GM19099 (cell line): ENCODE results near the gene RNF212.

Source experiments
- POLR2A ChIP-seq: IDR thresholded peaks from 3 replicates; pipeline ENCODE4 v1.6.1; 2011; ENCODE audit warnings: low read depth; ENCODE audit not compliant: insufficient read length; ENCODE audit errors: extremely low read depth

RNF212 gene

DNA sequence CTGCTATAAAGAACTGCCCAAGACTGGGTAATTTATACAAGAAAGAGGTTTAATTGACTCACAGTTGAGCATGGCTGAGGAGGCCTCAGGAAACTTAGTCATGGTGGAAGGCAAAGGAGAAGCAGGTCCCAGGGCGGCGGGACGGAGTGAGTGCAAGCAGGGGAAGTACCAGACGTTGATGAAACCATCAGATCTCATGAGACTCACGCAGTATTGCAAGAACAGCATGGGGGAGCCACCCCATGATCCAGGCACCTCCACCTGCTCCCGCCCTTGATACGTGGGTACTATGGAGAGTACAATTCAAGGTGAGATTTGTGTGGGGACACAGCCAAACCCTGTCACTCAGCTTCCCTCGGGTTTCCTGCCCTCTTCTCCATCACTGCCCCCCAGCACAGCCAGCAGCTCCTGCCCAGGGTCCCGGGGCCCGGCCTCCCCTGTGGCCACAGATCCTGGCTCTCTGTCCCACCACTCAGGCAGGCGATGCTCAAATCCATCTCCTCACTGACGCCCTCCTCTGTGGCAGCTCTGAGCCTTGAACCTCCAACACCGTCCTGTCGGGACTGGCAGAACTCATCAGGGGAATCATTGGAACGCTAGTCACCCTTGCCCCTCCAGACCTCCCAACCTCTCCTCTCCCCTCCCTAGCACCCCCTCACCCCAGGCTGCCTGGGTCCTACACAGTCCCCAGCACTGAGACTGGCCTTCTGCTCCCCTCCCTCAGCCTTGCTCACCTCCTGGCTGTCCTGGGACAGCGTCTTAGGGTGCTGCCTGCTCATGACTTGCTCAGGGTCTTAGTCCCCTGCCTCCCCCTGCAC lies 64.4 kb downstream of the RNF212 start:
- no peak for TF ChIP-seq POLR2A

DNA sequence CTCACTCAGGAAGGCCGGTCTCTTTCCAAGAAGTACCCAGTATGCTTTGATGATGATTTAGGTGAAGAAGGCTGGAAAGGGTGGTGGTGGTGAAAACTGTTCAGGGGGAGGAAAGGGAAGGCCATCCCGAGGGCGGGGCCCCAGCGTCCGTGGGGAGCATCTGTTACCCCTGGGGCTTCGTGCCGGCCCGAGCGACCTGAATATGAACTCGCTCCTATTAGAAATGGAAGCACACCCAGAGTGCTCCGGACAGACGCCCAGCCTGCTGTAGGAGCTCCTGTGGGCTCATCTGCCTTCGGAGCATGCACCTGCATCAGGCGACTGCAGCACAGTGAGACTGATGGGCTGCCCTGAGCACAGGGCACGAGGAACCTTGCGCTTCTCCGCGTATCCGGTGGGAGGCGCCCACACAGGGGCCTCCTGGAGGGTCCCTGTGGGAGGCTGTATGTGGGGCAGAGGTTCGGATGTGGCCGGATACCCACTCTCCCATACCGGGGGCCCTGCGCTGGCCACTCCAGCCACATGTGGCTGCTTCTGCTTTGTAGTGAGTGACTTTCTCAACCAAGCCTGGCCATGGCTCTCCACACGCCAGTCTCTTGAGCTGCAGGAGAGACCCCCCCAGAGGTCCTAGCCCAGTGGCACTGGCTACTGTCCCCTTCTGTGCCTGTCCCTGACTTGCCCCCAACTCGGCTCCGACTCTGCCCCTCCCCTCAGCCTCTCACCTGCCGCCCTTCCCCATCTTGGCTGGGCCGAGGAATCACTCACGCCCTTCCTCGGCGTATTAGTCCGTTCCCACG lies 65.2 kb downstream of the RNF212 start:
- TF ChIP-seq POLR2A = no peak

DNA sequence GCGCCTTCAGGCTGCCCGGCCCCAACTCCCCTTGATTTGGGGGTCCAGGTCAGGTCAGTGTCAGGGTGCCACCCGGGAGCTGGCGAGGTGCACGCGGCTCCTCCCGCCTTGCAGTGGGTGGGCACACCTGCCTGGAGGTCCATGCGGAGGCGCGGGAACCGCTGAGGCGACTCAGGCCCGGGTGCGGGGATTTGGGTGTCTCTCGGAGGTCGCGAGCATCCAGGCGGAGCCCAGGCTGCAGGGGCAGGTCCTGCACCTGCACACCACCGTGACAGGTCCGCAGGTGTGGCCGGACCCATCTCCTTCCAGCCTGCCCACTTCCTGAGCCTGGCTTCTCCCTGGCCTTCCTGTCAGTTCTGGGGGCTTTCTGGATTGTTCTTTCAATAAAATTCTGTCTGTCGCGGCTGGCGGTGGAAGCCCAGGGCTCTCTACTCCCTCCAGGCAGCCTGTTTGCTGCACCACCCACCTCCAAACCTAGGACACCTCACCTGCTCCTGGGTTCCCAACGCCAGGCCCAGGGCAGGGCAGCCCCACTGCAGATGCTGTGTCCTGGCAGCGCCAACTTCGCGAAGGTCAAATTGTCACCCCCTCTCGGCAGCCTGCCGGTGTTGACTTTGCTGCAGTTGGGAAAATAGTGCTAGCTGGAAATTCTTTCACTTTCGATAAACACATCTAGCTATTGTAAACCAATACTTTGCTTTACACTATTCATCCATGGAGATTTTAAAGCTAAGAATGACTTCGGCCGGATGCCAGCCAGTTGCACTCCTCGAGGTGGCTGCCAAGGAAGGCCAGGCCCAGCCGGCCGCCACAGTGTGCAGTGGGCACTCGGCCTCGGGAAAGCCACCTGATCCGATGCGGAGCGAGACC lies 66.0 kb downstream of the RNF212 start:
- TF ChIP-seq POLR2A = no peak

GRCh38 chr4:1045595-1046201 lies 67.7 kb downstream of the RNF212 start:
- no peak for TF ChIP-seq POLR2A

- TF ChIP-seq POLR2A = no peak
Measured at GRCh38 chr4:1045193-1045594, 68.2 kb downstream of the RNF212 start.

- no peak for TF ChIP-seq POLR2A
Measured at GRCh38 chr4:1044469-1045192, 68.7 kb downstream of the RNF212 start.

DNA sequence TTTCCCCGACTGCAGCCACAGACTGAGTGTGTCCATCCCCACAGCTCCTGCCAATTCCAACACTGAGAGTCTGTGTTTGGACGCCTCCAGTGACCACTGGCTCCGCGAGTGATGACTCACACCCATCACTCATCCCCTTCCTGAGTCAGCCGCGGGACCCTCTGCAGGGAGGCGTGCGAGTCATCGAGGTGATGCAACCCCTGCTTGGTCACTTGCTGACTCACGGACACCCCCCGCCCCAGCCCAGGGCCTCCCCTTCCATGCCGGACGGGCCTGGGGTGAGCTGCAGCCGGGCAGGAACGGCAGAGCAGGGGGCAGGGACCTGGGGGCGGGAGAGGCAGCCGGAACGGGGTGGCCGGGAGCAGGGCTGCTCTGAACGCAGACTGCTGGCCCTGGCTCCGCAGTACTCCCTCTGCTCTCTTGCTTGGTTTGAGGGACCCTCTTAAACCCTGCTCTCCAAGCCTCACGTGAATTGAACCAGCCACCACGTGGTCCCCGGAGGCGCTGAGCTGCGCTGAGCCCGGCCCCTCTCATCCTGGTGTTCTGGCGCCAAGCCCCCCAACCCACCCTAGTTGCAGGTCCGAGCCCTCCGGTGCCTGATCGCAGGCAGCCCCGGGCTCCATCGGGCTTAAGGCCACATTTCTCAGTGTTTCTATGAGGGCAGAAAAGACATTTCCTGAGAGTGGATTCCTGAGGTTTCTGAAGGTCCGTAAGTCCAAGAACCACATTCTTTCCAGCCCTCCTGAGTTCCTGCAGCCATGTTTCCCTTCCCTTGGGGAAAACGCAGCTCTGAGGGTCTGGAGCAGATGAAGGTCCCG lies 69.5 kb downstream of the RNF212 start:
- TF ChIP-seq POLR2A = no peak

- no peak for TF ChIP-seq POLR2A
Measured at GRCh38 chr4:1043162-1043561, 70.2 kb downstream of the RNF212 start.

DNA sequence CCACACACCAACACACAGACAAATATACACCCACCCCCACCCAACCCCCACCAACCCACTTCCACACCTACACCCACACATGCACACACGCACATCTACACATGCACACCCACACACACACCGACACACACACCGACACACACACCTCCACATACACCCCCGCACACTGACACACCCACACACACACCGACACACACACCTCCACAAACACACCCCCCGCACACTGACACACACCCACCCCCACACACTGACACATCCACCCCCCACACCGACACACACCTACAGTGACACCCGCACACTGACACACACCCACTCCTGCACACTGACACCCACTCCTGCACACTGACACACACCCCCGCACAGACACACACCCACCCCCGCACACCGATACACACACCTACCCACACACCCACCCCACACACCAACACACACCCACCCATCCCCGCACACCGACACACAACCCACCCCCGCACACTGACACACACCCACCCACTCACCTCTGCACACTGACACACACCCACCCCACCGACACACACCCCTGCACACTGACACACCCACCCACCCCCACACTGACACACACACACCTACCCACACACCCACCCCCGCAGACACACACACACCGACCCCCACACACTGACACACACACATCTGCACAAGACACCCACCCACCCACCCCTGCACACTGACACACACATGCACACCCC lies 70.9 kb downstream of the RNF212 start:
- TF ChIP-seq POLR2A = no peak

DNA sequence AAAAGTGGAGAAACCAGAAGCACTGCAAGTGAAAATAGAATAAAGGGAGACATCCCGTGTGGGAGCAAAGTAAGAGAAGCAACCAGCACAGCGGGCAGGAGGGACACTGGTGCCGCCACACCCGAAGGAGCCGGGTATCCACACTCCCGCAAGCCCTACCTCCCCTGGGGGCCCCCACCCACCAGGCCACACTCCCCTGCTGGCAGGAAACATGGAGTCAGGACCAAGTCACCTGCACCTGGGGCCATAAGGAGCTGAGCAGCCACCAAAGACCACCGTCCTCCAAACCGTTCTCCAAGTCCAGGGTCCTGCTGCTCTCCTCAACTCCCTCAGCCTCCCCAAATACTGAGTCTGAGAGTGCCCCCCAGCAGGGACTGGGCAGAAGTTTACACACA lies 71.4 kb downstream of the RNF212 start:
- TF ChIP-seq POLR2A = no peak

DNA sequence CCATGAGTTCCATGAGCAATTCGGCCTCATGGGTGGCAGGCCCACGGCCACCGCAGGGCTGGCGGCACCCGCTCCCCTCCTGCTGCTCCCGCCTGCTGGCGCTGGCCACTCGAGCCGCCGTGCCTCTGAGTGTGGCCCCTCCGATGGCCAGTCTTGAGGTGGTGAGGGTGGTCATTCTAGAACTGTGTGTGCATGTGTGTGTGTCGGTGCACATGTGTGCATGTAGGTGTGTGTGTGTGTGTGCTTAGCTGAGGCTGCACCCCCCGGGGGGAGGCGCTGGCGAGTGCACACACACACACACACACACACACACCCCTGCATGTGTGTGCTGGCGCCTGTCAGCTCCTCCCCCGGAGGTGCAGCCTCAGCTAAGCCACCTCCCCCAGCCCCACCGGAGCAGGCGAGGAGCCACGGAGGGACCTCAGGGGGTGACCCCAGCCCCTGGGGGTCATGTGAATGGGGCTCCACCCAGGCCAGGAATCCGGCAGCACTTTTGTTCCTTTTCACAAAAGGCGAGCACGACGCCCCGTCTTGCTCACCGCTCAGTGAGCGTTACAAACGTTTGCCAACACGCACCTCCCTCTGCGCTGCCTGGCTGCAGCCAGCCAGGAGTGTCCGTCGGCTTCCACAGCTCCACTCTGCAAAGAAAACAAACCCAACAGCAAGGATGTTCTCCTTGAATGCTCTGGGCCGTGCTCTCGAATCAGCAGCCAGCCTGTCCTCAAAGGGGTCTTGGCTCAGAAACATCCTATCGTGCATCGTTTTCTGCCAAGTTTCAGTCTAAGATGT lies 72.0 kb downstream of the RNF212 start:
- TF ChIP-seq POLR2A = no peak
